Epithelial cell of umbilical artery (primary cell): ENCODE data around the gene GPBP1L1. TPM values are rescaled to one million over a fixed set of nuclear protein-coding genes. Genes with fewer than 3 reads are reported as not detected.

Experiments used
- total RNA-seq: library from RNA; depleted of rRNA; stranded (reverse); fragments of >200 nt; gene quantifications from 2 replicates; pipeline ENCODE4 v1.2.3, GENCODE V29; 2014

GPBP1L1 gene
- total RNA-seq, result 99.1 and 99.4 TPM in 2 replicates

GRCh38 chr1:45686288-45687013 is at the start of gene GPBP1L1:
Gene GPBP1L1 (minus strand): TSS chr1:45686533. CDS start chr1:45659087, 27,446 bp downstream.

GRCh38 chr1:45687754-45688740 is 1.7 kb upstream of the GPBP1L1 start, which contains the start of gene TMEM69:
Gene TMEM69 (plus strand): TSS chr1:45688181. CDS start chr1:45691069, 2,888 bp downstream.

GRCh38 chr1:45623972-45624371 is 62.4 kb downstream of the GPBP1L1 start, which contains the start of gene CCDC17:
Gene CCDC17 (minus strand): TSS chr1:45624054. CDS start chr1:45623909, 145 bp downstream.

GRCh38 chr1:45583666-45584350 is 102.5 kb downstream of the GPBP1L1 start, which contains the start of gene NASP:
Gene NASP (plus strand): TSS chr1:45584041. CDS start chr1:45584147, 106 bp downstream.

Other genes with a start within 250 kb of the GPBP1L1 start
- 1.1 and 1.3 TPM in 2 replicates for gene TESK2, start 195.4 kb downstream of the GPBP1L1 start, total RNA-seq
- 0.30 and 0.32 TPM in 2 replicates for gene CCDC163, start 186.5 kb downstream of the GPBP1L1 start, total RNA-seq
- gene MMACHC, start 186.2 kb downstream of the GPBP1L1 start, total RNA-seq, result 0.61 and 0.97 TPM in 2 replicates
- gene PRDX1, start 164.6 kb downstream of the GPBP1L1 start, total RNA-seq, result 929 and 1,270 TPM in 2 replicates
- gene AKR1A1, start 135.7 kb downstream of the GPBP1L1 start, total RNA-seq, result 172 and 201 TPM in 2 replicates
- gene NASP, start 102.5 kb downstream of the GPBP1L1 start, total RNA-seq, result 81.2 and 126 TPM in 2 replicates
- 0.65 and 0.76 TPM in 2 replicates for gene CCDC17, start 62.5 kb downstream of the GPBP1L1 start, total RNA-seq
- 12.3 and 13.1 TPM in 2 replicates for gene TMEM69, start 1.6 kb upstream of the GPBP1L1 start, total RNA-seq
- 5.5 and 7.4 TPM in 2 replicates for gene IPP, start 64.1 kb upstream of the GPBP1L1 start, total RNA-seq
- 10.1 and 15.7 TPM in 2 replicates for gene MAST2, start 117.1 kb upstream of the GPBP1L1 start, total RNA-seq